Tongue (tissue), 2 donors: Measurements from ENCODE around the gene TOX2. TPM values are rescaled to one million over a fixed set of nuclear protein-coding genes. Genes with fewer than 3 reads are reported as not detected.

ENCODE experiments used
- DNase-seq: peaks from one replicate; pipeline ENCODE4 v3.0.0-alpha.2; 2015
- total RNA-seq: library from RNA; depleted of rRNA; stranded (reverse); fragments of >200 nt; gene quantifications from one replicate; pipeline ENCODE4 v1.2.3, GENCODE V29; 2014

Gene TOX2
- total RNA-seq, 1 donor from 2014 or later = 0.51 TPM

- no peak for DNase-seq
Observed at GRCh38 chr20:43959079-43959919, 44.6 kb downstream of the TOX2 start.

- DNase-seq = no peak
Observed at GRCh38 chr20:43959920-43960227, 45.2 kb downstream of the TOX2 start.

- no peak for DNase-seq
Observed at GRCh38 chr20:43960231-43960630, 45.6 kb downstream of the TOX2 start.

GRCh38 chr20:43961116-43961515 is 46.5 kb downstream of the TOX2 start:
- no peak for DNase-seq

GRCh38 chr20:43961541-43962471 is 47.2 kb downstream of the TOX2 start:
- DNase-seq = no peak

GRCh38 chr20:43962530-43962929 is 47.9 kb downstream of the TOX2 start:
- no peak for DNase-seq

GRCh38 chr20:43963233-43963632 is 48.6 kb downstream of the TOX2 start:
- no peak for DNase-seq

- peak; percentile 53 for DNase-seq
Observed at GRCh38 chr20:43963872-43964791, 49.5 kb downstream of the TOX2 start.

- no peak for DNase-seq
Observed at GRCh38 chr20:43968341-43969000, 53.8 kb downstream of the TOX2 start.

GRCh38 chr20:43969028-43969447 is 54.4 kb downstream of the TOX2 start:
- DNase-seq = no peak

GRCh38 chr20:43969501-43970182 is 55.0 kb downstream of the TOX2 start:
- DNase-seq = no peak

- no peak for DNase-seq
Observed at GRCh38 chr20:43971267-43971666, 56.6 kb downstream of the TOX2 start.

- DNase-seq = no peak
Observed at GRCh38 chr20:43972051-43972450, 57.4 kb downstream of the TOX2 start.

- no peak for DNase-seq
Observed at GRCh38 chr20:43972692-43973091, 58.0 kb downstream of the TOX2 start.

GRCh38 chr20:43973231-43973630 is 58.6 kb downstream of the TOX2 start:
- DNase-seq = no peak

- no peak for DNase-seq
Observed at GRCh38 chr20:43973671-43974450, 59.2 kb downstream of the TOX2 start.

- DNase-seq = no peak
Observed at GRCh38 chr20:43974695-43975094, 60.0 kb downstream of the TOX2 start.

GRCh38 chr20:43975096-43975768 is 60.6 kb downstream of the TOX2 start:
- DNase-seq = no peak

GRCh38 chr20:43976547-43976946 is 61.9 kb downstream of the TOX2 start:
- DNase-seq = no peak

GRCh38 chr20:43977252-43977651 is 62.6 kb downstream of the TOX2 start:
- DNase-seq = no peak
